ENCODE data around the gene ABCA7.

Gene ABCA7

DNA sequence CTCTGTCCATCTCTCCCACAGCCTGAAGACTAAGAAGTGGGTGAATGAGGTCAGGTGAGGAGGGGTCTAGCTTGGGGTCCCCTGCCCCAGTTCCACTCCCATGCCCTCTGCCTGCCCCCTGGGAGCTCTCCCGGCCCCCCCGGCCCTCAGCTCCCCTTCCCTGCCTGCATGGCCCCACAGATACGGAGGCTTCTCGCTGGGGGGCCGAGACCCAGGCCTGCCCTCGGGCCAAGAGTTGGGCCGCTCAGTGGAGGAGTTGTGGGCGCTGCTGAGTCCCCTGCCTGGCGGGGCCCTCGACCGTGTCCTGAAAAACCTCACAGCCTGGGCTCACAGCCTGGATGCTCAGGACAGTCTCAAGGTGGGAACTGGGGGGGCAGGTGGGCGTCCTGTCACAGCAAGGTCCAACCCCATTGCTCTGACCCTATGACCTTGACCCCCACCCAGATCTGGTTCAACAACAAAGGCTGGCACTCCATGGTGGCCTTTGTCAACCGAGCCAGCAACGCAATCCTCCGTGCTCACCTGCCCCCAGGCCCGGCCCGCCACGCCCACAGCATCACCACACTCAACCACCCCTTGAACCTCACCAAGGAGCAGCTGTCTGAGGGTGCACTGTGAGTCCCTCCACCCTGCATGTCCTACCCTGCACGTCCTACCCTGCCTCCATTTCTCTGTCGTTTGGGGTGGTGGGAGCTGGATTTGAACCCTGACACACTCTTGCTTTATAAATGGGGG is 16.1 kb downstream of the ABCA7 start:
- DNase-seq (ENCODE audit: low read depth, low spot score) = no peak

DNA sequence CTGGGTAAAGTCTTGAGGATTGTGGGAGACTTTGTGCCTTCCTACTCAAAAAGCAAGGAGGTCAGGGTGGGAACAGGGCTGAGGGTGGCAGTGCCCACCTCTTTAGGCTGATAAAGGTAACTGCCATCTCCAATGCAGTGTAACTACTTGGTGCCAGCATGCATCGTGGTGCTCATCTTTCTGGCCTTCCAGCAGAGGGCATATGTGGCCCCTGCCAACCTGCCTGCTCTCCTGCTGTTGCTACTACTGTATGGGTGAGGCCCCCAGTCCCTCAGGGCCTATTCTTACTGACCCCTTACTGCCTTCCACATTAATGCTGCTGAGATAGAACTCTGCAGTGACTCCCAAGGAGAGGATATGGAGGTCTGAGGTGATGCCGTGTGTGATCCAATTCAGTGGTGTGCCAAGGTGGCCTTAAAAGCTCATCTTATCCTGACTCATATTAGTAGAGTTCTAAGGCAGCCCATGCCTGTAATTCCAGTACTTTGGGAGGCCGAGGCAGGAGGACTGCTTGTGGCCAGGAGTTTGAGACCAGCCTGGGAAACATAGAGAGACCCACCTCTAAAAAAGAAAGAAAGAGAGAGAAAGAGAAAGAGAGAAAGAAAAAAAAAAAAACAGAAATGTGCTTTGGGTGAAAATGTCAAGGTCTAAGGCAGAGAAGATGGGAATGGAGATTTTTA is 17.4 kb downstream of the ABCA7 start:
- no peak for DNase-seq (ENCODE audit: low read depth, low spot score)

- DNase-seq (ENCODE audit: low read depth, low spot score) = no peak
These were observed 18.2 kb downstream of the ABCA7 start for GRCh38 chr19:1058112-1058511.

DNA sequence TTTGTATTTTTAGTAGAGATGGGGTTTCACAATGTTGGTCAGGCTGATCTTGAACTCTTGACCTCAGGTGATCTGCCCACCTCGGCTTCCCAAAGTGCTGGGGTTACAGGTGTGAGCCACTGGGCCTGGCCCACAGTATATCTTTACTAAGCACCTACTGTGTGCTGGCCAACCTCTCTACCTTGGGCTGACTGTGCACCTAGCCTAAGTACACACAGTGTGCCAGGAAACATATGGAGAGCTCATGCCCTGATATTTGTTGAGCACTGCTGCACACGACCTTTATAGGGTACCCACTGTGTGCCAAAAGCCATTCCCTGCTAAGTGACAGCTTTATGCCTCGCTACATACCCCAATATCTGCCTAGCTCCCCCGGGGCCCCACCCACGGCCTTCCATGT is 20.8 kb downstream of the ABCA7 start:
- DNase-seq (ENCODE audit: low read depth, low spot score) = no peak

DNA sequence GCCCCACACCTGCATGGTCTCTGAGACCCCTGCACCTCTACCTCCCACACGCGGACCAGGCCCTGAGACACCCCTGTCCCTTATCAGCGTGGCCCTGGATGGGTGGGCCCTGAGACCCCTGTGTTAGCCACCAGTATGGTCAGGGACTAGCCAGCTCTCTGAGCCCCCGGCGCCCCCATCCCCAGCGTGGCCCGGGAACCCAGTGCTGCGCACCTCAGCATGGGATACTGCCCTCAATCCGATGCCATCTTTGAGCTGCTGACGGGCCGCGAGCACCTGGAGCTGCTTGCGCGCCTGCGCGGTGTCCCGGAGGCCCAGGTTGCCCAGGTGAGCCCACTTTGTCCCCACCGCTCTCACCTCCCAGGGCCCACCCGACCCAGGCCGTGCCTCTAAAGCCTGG is 22.1 kb downstream of the ABCA7 start:
- DNase-seq (ENCODE audit: low read depth, low spot score) = no peak

DNA sequence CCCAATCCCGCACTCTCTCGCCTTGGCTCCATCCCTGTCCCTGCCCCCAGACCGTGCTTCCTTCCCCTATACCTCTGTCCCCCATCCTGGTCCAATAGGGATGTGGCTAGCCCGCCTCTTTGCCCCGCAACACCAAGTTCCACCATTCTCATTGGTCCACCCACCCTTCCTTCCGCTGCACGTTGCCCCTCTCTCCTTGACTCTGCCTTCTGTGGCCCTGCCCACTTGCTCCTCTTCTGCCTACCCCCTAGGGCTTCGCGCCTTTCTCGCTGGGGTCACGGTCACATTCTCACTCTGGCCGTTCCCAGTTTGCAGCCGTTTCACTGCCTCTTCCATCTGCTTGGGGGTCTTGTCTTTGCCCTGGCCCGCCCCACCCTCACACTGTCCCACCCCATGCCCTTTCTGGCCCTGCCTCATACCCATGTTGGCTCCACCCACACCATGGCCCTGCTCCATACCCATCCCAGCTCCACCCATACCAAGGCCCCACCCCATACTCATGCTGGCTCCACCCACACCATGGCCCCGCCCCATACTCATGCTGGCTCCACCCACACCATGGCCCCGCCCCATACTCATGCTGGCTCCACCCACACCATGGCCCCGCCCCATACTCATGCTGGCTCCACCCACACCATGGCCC is 22.6 kb downstream of the ABCA7 start:
- no peak for DNase-seq (ENCODE audit: low read depth, low spot score)

- no peak for DNase-seq (ENCODE audit: low read depth, low spot score)
These were observed 23.4 kb downstream of the ABCA7 start for GRCh38 chr19:1063030-1063908.

DNA sequence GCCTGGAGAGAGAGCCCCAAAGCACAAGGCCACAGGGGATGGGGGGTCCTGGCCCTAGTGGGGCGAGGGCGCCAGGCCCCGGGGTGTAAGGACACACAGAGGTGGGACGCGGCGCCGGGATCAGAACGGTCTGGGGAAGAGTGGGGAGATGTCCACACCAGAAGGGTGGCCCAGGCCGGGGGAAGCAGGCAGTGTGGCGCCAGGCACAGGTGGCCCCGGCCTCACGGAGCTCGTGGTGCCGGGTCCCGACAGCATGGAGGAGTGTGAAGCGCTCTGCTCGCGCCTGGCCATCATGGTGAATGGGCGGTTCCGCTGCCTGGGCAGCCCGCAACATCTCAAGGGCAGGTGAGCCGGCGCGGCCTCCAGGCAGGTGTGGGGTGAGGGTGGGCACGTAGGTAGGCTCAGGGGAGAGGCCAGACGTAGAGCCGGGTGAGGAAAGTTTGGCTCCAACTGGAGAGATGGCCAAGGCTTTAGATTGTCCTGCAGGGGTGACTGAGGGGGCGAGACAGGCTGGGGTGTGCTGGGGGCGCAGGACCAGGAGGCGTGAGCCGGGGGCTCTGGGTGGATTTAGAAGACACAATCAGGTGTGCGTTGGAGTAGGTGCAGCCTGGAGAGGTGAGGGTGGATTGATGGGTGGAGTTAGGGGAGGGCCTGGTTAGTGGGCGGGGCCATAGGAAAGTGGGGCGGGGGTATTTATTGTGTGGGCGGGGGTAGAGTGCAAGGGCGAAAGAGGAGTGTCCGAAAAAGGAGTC is 24.2 kb downstream of the ABCA7 start:
- no peak for DNase-seq (ENCODE audit: low read depth, low spot score)

GRCh38 chr19:1064661-1065605 is 25.0 kb downstream of the ABCA7 start:
- DNase-seq (ENCODE audit: low read depth, low spot score) = peak; percentile 85

DNA sequence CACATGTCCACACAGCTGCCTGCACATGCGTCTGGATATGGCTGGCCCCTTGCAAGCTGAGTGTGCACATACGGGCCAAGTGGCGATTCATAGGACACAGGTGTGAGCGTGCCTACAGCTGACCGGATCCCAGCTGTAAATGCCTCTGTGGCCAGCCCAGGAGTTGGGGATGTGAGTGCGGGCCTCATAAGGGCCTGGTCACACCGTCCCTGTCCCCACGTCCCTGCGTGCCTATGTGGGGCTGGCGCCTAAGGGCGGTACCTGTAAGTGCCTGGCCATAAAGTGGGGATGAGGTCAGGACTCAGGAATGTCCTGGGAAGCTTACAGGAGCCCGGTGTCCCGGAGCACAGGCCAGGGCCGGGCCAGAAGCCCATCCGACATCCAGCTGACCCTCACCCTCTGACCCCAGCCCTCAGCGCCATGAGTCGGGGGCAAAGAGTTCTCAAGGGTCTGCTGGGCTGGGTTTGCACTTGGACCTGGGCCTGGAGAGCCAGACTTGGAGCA is 25.8 kb downstream of the ABCA7 start:
- DNase-seq (ENCODE audit: low read depth, low spot score) = peak; percentile 84

GRCh38 chr19:1066251-1066747 is 26.4 kb downstream of the ABCA7 start:
- peak; percentile 80 for DNase-seq (ENCODE audit: low read depth, low spot score)

- no peak for DNase-seq (ENCODE audit: low read depth, low spot score)
These were observed 26.9 kb downstream of the ABCA7 start, which contains the start of gene ARHGAP45 for GRCh38 chr19:1066748-1067340. Gene ARHGAP45 (plus strand): TSS chr19:1067167. CDS start chr19:1067406, 239 bp downstream.

GRCh38 chr19:1067341-1067957 is 27.5 kb downstream of the ABCA7 start:
- DNase-seq (ENCODE audit: low read depth, low spot score) = no peak

DNA sequence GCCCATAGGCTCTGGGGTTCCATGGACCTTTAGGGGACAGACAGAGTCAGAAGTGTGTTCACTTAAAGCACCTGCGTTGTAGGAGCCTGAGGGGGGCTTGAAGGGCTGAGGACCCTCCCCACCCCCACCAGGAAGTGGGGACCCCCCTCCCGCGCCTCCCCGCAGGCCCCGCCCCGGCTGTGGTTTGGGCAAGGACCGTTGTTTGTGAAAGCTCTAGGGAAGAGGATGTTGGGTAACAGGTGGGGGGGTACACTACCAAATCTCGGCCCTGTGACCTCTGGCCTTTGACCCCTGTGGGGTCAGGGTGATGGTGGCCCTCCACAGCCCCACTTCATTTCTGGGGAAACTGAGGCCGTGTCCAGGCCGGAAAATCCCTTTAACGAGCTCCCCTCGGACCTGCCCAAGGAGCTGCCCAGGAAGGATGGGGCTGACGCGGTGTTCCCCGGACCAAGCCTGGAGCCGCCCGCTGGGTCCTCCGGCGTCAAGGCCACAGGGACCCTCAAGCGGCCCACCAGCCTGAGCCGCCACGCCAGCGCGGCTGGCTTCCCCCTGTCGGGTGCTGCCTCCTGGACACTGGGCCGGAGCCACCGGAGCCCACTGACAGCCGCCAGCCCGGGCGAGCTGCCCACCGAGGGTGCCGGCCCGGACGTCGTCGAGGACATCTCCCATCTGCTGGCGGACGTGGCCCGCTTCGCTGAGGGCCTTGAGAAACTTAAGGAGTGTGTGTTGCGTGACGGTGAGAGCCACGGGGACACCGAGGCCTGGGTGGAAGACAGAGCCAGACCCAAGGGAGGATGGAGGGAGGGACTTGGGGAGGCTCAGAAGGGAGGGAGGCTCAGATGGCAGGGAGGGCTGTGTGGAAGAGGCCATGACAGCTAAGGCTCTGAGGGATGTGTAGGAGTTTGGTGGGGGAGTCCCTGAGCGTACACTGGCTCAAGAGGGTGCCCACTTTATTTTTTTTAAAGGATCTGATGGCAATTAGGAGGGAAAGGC is 28.4 kb downstream of the ABCA7 start:
- no peak for DNase-seq (ENCODE audit: low read depth, low spot score)

DNA sequence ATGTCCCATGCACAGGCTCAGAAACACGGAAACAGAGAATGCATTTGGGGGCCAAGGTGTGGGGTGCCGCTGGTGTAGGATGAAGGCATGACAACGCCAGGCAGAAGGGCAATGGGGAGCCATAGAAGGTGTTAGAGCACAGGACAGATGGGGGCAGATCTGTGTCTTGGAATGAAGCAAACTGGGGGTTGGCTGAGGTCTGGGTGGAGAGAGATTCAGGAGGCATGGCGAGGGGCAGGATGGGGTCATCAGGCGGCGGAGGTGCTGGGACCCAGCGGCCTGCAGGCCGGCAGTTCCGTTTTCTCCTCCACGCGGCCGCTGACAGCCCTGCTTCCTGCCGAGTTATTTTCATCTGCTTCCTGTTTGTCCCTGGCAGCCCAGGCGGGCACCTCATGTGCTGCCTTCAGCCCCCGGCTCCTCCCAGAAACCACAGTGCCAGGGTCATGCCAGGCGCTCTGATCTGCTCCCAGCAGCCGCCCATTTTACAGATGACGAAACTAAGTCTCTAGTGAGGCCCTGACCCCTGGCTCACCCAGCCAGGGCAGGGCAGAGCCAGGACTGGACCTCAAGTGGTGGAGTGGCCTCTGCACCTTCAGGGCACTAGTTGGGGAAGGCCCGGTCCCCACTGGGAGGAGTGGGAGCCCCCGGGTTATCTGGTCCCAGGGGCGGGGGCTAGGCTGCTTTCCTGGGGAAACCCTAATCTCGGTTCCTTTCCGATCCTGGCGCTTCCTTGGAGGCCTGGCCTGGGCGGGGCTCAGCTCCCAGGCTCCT is 29.3 kb downstream of the ABCA7 start:
- DNase-seq (ENCODE audit: low read depth, low spot score) = no peak

GRCh38 chr19:1070576-1070930 is 30.6 kb downstream of the ABCA7 start:
- peak; percentile 61 for DNase-seq (ENCODE audit: low read depth, low spot score)

Measured in ELF-1 (cell line).